HG03108 (cell line): Measurements from ENCODE around the gene NPHP4.

ENCODE experiments used
- ATAC-seq: cut with Tn5 transposase; IDR thresholded peaks from one replicate; pipeline ENCODE4 v1.9.1; 2021; ENCODE audit warnings: moderate library complexity; ENCODE audit not compliant: unreplicated experiment

The NPHP4 gene

DNA sequence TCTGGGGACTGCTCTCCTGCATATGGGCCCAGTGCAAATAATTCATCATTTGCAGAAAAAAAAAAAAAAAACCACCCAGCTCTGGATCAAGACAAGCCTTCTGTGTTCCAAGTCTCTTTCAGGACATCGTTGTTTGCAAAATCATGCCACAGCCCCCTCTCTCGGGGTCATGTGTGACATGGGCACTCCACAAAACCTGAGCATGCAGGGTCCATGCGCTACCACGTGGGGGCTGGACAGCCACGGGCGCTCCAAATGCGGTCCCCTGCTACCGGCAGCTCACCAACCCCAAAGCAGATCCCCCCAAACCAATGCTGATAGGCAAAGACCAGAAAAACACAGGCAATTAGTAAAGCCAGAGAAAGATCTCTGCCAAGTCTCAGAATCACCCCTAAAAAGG lies 17.6 kb downstream of the NPHP4 start:
- no peak for ATAC-seq

DNA sequence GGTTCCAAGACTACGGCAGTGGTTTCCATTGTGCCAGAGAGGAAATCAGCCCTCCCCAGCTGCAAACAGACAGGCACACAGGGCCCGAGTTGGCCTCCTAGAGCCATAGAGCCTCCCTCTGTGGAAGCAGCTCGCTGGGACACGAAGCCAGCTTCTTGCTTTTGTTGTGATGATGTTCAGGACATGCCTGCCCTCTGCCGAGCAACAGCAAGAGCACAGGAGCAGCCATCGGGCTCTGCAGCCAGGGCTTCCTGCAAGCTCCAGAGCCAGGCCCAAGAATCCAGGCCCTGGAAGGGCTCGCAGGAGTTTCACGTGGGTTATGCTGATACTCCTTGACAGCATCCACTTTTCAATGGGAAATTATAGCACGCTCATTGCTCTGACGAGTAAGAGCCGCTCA lies 18.5 kb downstream of the NPHP4 start:
- no peak for ATAC-seq

DNA sequence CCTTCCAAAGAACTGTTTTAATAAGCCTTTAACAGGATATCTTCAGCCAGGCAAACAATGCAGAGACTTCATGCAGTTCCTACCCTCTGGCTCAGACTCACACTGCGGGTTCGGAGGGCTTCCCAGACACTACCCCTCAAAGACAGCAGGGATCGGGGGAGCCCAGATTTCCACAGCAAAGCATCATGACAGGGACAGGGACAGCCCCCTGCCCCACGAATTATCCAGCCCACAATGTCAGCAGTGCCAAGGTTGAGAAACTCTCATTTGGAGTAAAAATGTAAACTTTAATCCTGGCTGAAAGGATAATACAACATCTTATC lies 20.1 kb downstream of the NPHP4 start:
- no peak for ATAC-seq

DNA sequence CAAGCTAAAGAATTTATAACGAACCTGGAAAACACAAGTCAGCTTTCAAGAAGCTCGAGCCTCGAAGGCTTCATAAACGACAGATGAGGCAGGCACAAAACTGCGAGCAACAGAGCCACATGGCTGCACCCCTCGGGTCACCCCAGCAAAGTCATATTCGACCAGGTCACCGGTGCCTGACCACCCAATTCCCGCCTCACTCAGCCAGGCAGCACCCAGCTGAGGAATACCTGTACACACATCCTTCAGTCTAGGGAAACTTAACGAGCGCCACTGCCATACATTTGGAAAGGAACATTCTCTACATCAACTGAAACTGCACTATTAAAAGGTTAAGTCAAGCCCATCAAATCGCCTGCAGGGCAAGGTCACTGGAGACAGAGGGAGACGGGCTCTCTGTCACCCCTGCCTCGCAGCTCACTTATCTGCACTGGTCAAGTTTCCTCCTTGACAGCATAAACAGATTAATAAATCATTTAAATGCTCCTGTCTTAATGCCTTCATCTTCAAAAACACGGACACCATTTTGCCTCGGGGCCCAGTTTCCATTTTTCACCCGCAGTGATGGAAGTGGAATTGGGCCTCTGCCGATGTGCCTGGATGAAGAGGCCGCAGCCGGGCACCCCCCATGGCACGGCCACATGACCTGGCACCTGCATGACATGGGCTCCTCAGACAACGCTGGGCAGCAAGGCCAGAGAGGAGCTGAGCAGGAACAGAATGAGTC lies 20.6 kb downstream of the NPHP4 start:
- no peak for ATAC-seq

DNA sequence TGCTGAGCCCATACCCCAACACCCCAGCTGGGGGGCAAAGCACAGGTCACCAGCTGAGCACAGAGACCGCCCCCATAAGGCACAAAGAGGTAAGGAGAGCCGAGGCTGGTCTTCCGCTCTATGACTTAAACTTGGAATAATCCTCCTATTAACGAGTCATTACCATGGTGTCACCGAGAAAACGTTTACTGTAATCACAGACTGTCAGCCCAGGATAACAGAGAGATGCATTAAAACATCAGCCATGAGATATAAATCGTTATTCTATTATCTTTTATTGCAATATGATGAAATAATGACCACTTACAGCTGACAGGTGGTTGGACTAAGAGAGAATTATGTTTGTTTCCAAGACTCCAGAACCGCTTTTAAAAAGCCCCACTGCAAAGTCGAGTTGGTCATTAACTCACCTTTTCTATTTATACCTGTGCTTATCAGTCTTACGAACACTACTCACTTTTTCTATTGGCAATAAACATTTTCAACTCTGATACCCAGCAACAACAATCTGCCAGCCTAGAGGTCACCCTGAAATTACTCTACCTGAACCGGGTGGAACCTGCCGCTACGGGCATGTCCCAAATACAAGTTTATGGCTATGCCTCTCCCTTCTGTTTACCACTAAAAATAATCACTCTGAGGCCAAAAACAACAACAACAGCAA lies 21.5 kb downstream of the NPHP4 start:
- ATAC-seq, result no peak

DNA sequence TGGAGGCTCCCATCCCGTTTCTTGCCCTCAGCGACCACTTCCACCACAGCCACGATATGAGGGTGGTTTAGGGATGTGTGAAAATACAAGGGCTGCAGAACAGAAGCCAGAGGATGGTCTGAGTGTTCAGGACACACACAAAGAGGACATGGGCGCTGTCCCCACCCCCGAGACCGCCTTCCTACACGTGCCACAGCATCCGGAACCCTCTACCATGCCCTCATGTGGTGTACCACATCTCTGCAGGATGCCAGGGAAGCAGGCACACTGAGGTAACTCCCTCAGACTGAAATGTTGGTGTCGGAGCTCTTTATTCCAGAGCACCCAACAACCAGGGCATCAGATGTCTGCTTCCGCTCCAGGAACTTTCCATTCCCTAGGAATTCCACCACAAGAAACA lies 23.1 kb downstream of the NPHP4 start:
- ATAC-seq, result no peak

DNA sequence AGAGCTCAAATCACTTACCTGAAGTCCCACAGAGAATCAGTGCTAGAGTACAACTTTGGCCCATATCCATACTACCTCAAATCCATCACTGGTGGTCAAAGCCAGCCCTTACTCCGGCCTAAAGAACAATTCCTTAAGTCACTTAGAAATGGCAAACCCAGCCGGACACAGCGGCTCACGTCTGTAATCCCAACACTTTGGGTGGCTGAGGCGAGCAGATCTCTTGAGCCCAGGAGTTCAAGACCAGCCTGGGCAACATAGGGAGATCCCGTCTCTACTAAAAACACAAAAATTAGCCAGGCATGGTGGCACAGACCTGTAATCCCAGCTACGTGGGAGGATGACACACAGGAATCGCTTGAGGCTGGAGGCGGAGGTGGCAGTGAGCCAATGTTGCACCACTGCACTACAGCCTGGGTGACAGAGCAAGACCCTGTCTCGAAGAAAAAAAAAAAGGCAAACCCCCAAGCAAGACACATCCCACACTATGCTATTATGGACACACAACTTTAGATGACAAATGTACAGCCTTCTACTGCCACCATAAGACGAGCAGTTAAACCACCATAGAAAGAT lies 24.0 kb downstream of the NPHP4 start:
- ATAC-seq, result no peak

DNA sequence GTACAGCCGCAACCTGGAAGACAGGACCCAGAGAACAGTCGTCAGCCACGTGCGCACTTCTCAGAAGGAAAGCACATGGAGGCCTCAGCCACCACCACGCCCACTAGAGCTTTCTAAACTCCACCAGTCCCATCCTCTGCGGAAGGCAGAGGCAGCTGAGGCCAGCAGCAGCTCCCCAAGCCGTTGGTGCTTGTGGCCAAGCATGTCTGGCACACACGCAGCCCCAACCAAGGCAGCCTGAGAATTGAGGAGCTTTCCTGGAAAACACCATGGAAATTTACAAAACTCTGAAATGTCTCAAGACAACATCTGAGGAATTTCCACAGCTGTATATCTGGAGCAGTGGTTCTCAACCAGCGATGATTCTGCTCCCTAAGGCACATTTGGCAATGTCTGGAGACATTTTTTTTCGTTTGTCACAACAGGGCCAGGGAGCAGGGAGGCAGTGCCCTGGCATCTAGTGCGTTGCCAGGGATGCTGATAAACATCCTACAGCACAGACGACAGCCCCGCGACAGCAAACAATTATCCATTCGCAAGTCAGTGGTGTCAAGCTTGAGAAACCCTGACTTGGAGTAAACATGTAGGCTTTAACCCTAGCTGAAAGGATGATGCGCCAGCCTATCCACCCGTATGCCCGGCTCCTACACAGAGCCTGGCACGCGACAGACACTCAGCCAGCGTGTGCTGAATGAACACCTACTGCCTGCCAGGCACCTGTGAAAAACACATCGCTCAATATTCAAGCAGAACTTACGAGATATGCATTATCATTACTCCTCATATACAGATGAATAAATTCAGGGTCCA lies 24.7 kb downstream of the NPHP4 start:
- no peak for ATAC-seq

DNA sequence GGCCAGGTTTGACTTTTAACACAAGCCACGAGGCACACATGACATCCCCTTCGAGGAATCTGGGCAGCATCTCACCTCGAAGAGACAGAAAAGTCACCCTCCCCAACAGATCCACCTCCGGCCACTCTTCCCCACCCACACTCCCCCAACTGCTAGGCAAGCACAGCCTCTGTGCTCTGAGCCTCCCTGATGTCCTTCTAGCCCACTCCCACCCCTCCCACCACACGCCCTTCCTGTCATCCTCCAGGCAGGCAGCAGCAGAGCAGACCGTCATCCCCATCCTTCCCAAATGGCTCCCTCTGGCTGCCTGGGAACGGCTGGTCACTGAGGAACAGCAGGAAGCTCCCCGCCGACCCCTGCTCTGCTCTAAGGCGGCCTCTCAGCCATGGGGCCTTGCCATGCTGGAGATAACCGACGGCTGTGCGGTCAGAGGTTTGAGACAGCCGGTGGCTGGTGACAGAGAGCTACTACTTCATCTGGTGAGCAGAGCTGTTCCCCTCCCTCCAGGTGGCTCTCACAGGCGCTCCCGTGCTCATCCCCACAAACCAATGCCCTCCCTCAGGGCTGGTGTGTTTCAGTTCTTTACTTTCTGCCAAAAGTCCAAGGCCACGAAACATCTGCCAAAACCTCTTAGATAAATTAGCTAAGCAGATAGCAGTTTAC lies 25.6 kb downstream of the NPHP4 start:
- no peak for ATAC-seq

DNA sequence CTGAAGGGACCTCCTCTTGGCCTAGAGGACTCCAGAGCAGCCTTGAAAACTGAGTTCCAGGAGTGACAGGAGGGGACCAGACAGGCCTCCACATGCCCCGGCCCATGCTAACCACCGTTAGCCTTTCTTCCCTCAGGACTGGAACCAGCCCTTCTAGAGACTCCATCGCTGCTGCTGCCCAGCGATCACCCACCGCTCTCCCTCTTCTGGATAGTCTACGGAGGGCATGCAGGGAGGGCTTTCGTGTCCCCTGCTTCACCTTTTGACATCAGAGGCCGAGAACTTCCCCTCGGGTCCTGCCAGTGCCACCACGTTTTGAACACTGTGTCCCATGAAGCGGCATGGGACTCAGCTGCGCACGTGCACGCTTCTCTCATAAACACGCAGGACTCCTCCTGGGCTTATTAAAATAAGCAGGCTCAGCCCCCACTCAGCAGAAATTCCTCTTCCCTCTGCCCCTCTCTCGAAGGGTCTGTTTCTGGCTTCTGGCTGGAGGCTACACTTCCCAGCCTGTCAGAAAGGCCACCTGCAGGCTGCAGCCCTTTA lies 26.6 kb downstream of the NPHP4 start:
- ATAC-seq, result no peak

DNA sequence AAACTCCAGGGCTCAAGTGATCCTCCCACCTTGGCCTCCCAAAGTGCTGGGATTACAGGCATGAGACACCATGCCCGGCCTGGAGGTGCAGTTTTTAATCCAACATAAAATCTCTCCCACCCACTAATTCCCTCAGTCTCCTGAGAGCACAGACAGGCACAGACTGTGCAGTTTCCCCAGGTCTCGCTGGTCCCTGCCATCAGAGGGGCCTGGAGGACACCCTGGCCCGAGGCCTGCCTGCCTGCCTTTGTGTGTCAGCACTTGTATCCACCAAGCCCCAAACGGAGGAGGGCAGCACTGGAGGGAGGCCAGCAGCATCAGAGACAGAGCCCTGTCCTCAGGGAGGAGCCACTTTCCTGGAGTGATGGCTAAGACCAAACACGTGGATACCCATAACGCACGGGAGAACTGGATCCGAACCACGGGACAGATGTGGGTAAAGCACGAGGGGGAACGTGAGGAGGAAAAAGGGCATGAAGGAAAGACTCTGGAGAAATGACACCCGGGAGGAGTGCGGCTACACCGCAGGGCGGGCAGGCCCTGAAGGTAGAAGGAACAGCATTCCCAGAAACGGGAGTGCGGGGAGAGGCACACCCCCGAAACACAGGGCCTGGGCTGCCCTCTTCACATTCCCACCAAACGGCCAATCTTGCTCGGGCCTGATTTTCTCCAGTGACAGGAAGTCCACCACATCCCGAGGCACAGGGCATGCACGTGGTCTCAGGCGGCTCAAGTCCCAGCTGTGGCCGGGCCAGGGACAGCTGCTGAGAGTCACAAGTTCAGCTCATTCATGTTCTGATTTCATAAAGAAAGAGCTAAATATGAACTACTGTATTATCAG lies 29.7 kb downstream of the NPHP4 start:
- no peak for ATAC-seq

DNA sequence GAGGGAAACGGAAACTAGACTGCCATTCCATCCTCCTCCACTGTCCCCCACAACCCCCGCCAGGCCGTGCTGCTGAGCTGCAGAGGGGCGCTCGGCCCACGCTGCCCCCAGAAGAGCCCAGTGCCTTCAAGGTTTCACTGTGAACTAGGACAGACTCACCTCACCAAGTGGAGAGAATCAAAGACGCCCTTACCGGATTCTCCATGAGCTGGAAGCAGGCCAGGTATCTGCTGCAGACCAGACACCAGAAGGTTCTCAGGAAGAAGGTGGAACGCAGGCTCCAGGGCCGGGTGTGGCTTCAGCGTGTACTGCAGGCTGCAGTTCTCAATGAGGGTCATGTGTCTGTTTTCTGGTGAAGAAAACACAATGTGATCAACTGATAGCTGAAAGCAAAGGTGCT lies 30.6 kb downstream of the NPHP4 start:
- ATAC-seq, result no peak

DNA sequence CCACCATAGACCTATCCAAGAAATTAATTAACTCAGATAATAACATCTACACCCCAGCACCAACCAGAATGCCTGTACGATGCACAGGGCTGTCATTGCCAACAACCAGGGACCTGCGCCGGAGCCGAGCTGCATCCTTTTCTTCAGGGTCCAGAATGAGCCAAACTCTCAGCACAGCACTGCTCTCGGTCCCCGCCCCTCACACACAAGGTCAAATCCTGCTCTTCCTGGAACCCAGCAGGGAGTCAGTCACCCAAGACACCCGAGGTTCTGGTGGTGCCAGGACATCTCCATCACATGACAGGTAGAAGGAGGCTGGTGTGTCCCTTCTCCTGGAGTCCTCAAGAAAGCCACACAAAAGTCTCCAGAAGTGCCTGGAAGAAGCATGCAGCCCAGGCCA lies 31.9 kb downstream of the NPHP4 start:
- no peak for ATAC-seq

DNA sequence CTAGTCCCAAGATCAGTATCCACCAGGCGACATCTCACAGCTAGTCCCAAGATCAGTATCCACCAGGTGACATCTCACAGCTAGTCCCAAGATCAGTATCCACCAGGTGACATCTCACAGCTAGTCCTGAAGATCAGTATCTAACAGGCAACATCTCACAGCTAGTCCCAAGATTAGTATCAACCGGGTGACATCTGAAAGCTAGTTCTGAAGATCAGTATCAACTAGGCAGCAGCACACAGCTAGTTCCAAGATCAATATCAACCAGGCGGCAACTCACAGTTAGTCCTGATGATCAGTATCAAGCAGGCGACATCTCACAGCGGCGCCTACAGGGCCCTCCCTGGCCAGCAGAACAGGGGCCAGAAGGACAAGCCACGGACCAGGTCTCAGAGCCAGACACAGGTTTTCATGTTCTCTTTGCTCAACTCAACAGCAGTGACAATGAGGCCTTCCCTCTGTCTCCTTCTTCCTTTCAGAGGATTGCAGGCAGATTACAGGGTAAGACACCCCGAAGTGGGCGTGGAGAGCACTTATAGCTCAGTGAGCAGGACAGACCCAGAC lies 32.5 kb downstream of the NPHP4 start:
- ATAC-seq, result no peak

DNA sequence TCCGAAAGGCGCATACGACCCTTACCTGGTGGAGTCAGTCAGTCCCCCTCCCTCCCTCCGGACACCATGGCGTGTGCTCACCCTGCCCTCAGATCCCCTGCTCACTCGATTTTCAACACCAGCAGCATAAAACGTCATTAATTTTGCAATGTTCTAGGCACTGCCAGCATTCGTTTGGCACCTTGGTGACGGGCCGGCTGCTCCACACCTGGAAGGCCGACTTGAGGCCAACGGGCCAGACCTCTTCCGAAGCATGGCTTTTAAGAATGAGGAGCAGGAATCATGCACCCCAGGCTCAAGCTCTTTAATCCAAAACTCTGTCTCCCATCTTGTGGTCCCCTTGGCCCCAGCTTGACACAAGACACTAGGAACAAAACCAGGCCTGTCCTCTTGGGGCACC lies 33.1 kb downstream of the NPHP4 start:
- no peak for ATAC-seq

DNA sequence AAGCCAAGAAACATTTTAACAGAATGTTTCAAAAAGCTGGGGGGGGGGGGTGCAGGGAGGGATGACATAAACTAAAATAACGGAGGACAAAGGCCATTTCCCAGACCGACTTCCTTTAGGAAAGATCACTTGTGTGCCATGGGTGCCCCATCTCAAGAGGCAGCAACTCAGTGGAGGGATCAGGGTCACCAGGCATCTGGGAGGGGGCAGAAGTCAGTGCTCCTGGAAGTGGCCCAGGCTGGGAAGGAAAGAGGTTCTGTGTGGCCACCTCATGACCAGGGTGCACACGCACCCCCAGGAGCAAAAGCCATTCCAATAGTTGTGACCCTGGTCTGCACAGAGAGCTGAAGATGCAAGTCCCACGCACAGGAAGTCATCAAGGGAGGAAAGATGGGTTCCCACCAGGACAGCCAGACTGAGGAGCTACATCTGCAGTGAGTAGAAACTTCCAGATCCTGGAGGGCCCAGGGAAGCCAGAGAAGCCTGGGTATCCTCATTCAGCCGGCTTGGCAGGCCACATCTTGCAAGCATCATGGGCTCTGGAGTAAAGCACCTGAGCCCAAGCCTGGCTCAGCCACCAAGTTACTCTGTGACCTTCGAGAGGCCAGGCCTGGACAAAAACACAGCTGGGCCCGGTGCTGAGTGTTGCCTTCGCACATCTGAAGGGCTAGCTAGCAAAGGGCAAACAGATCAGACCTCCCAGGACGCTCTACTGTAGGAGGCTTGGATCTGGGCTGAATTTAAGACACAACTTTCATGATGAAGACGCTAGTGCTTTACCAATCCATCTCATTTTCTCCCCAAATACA lies 36.0 kb downstream of the NPHP4 start:
- no peak for ATAC-seq

DNA sequence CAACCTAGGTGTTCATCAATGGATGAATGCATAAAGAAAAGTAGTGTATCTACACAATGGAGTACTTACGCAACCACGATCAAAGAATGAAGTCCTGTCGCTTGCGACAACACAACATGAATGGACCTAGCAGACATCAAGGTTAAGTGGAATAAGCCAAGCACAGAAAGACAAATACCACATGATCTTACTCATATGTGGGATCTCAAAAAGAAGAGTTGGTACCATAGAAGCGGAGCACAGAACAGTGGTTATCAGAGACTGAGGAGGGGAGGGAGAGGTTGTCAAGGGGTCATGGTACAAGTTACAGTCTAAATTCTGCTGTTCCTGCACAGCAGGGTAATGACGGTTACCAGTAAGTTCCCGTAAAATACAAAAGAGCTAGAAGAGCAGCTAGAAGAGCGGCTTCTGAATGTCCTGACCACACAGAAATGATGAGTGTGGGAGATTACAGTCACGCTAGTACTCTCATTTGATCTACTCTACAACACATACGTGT lies 36.7 kb downstream of the NPHP4 start:
- ATAC-seq, result no peak

DNA sequence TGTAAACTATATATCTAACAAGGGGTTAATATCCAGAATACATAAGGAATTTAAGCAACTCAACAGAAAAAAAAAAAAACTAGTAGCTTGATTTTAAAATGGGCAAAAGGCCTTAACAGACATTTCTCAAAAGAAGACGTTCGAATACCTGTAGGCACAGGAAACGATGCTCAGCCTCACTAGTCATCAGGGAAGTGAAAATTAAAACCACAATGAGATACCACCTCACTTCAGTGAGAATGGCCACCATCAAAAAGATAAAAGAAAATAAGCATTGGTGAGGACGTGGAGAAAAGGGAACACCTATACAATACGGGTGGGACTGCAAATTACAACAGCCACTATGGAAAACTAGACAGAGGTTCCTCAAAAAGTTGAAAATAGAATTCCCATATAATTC lies 37.3 kb downstream of the NPHP4 start:
- ATAC-seq, result no peak

DNA sequence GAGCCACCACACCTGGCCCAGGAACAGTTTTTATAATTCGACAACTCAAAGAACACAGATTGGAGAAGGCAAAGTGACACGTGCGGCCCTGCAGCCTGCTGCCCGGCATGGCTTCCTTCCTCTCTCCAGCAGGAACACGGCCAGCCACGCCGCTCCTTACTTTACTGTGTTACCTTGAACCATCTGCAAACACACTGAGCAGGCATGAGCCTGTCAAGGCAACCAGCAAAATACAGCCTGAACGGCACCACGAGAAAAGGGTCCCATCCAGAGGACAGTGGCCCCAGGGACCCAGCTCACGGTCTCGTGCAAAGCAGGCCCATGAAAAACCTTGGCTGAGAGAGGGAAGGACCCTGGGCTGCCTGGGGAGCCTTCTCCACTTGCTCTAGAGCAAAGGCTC lies 38.8 kb downstream of the NPHP4 start:
- ATAC-seq, result no peak
